Measurements from ENCODE around the gene FAM50A.

Gene FAM50A

GRCh38 chrX:154467556-154467955, 23.6 kb downstream of the FAM50A start:
- TF ChIP-seq CTCF (IDR thresholded peaks at IDR 0.05), result no peak
- H3K9me3 Mint-ChIP-seq, result peaks cover 30% of the 10 kb centered on the region

GRCh38 chrX:154468217-154468616, 24.3 kb downstream of the FAM50A start:
- TF ChIP-seq CTCF (IDR thresholded peaks at IDR 0.05), result no peak
- Mint-ChIP-seq H3K27me3 (ENCODE audit: low read depth, poor library complexity) (no peaks in the 10 kb centered on the region), H3K9me3 (peaks cover 27% of the 10 kb centered on the region)

More at GRCh38 chrX:154467556-154467955, 23.6 kb downstream of the FAM50A start:
- Mint-ChIP-seq H3K27me3 (ENCODE audit: low read depth, poor library complexity) (no peaks in the 10 kb centered on the region), H3K36me3 (ENCODE audit: low read depth) (peaks cover 6% of the 10 kb centered on the region), H3K4me1 (no peaks in the 10 kb centered on the region), H3K4me3 (no peak overlapping the region), H3K27ac (no peak overlapping the region)
- DNase-seq, result no peak

GRCh38 chrX:154469114-154469513, 25.2 kb downstream of the FAM50A start:
- no peak for TF ChIP-seq CTCF (IDR thresholded peaks at IDR 0.05)
- Mint-ChIP-seq H3K4me3 (no peak overlapping the region), H3K9me3 (peaks cover 36% of the 10 kb centered on the region), H3K4me1 (no peaks in the 10 kb centered on the region), H3K27me3 (ENCODE audit: low read depth, poor library complexity) (no peaks in the 10 kb centered on the region), H3K36me3 (ENCODE audit: low read depth) (peaks cover 13% of the 10 kb centered on the region), H3K27ac (no peak overlapping the region)
- DNase-seq, result no peak

More at GRCh38 chrX:154468217-154468616, 24.3 kb downstream of the FAM50A start:
- Mint-ChIP-seq H3K4me3 (no peak overlapping the region), H3K27ac (no peak overlapping the region), H3K4me1 (no peaks in the 10 kb centered on the region), H3K36me3 (ENCODE audit: low read depth) (peaks cover 4% of the 10 kb centered on the region)
- DNase-seq, result no peak

GRCh38 chrX:154469880-154470279, 25.9 kb downstream of the FAM50A start:
- no peak for TF ChIP-seq CTCF (IDR thresholded peaks at IDR 0.05)
- Mint-ChIP-seq H3K36me3 (ENCODE audit: low read depth) (peaks cover 13% of the 10 kb centered on the region), H3K4me1 (no peaks in the 10 kb centered on the region), H3K27me3 (ENCODE audit: low read depth, poor library complexity) (no peaks in the 10 kb centered on the region), H3K9me3 (peaks cover 38% of the 10 kb centered on the region), H3K4me3 (no peak overlapping the region), H3K27ac (no peak overlapping the region)
- DNase-seq, result no peak

GRCh38 chrX:154470434-154470833, 26.5 kb downstream of the FAM50A start:
- H3K36me3 Mint-ChIP-seq (ENCODE audit: low read depth), result peaks cover 16% of the 10 kb centered on the region
- no peak for DNase-seq
- no peak overlapping the region for H3K4me3 Mint-ChIP-seq
- H3K27ac Mint-ChIP-seq, result no peak overlapping the region
- TF ChIP-seq CTCF (IDR thresholded peaks at IDR 0.05), result no peak
- no peaks in the 10 kb centered on the region for H3K27me3 Mint-ChIP-seq (ENCODE audit: low read depth, poor library complexity)
- H3K9me3 Mint-ChIP-seq, result peaks cover 36% of the 10 kb centered on the region
- no peaks in the 10 kb centered on the region for H3K4me1 Mint-ChIP-seq

GRCh38 chrX:154470914-154471568, 27.1 kb downstream of the FAM50A start:
- Mint-ChIP-seq H3K36me3 (ENCODE audit: low read depth) (peaks cover 20% of the 10 kb centered on the region), H3K4me1 (no peaks in the 10 kb centered on the region), H3K27ac (no peak overlapping the region), H3K9me3 (peaks cover 37% of the 10 kb centered on the region), H3K27me3 (ENCODE audit: low read depth, poor library complexity) (no peaks in the 10 kb centered on the region), H3K4me3 (no peak overlapping the region)
- TF ChIP-seq CTCF (IDR thresholded peaks at IDR 0.05), result no peak
- DNase-seq, result no peak
